Measurements from ENCODE around the gene AGA. TPM values are rescaled to one million over a fixed set of nuclear protein-coding genes. Genes with fewer than 3 reads are reported as not detected.
A peak's percentile ranks its signal among the peaks of the same experiment; 100 is the strongest.

AGA gene
- 35.8 and 38.5 TPM in 2 replicates for total RNA-seq (2012; rRNA removed)
- polyA plus RNA-seq (2012; rRNA removed), result 24.7 and 26.3 TPM in 2 replicates
- 21.4 and 27.6 TPM in 2 replicates for polyA plus RNA-seq (2012; cell fraction: cytosol; rRNA removed)
- 9.2 and 18.4 TPM in 2 replicates for polyA plus RNA-seq (2012; cell fraction: nucleus; rRNA removed; ENCODE audit: low replicate concordance)
- Bru-seq, nascent RNA, result percentile 51 among the genes with signal in this experiment
- BruChase-seq, experiment 1, labeled RNA remaining after a 6-hour chase, result percentile 52 among the genes with signal in this experiment
- percentile 42 among the genes with signal in this experiment for BruChase-seq, experiment 2, labeled RNA remaining after a 2-hour chase
- long read RNA-seq, transcript AGA-201 (9 exons, 2,107 nt), result major isoform, 14 of 18 reads
- long read RNA-seq, partial matches to known transcripts, result 0 of 18 reads
- long read RNA-seq, other reads (novel, unspliced or antisense), result 4 of 18 reads

DNA sequence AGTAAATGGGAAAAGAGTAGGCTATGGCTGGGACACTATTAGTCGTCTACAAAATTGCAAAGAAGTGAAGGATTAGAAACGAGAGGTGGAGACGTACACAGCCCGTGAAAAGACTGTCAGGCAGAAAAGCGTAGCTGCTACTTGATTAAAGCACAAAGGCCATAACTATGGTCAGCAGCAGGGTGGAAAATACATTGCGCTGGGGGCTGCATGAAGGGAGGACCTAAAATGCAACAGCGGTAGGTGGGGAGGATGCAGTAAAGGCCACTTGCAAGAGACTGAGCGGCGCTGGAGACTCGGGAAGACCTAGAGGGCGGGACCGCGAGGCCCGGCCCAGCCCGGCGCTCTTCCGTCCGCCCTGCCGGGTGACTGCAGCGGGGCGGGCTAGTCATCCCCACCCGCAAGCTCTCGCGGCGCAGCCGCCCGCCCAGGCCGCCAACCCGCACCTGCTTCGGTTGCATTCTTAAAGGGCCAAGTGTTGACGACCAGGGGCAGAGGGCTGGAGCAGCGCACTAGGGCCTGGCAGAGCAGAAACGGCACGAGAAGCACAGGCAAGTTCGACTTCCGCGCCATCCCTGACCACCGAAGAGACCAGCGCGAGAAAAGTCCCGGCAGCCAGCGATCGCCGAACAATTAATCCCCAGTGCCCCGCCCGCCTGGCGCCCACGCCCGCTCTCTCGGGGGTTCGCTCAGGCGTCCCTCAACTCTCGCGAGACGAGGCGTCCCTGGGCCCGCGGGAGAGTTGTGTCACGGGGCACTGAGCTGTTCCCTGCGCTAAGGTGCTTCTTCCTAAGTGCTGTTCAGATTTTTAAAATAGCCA is at the start of gene AGA:
AGA (minus strand) TSS at position 635 of the 820 bp plus-strand sequence; CDS start at position 573, 62 bp downstream.
- Histone ChIP-seq H2AFZ (replicated peaks; ENCODE audit: low read length, poor library complexity) (peak within 1 kb of the TSS; percentile 96), H3K27ac (ENCODE audit: insufficient read depth, low read length) (peak within 1 kb of the TSS; percentile 94), H3K14ac (replicated peaks; ENCODE audit: low read depth, low read length) (peak within 1 kb of the TSS; percentile 99), H2BK5ac (ENCODE audit: low read depth, low read length, poor library complexity, severe bottlenecking) (peak within 1 kb of the TSS; percentile 95), H3K4ac (ENCODE audit: low read depth, low read length) (peak within 1 kb of the TSS; percentile 98), H3K23ac (ENCODE audit: low read depth, low read length) (peak within 1 kb of the TSS; percentile 97), H2AK9ac (replicated peaks; ENCODE audit: low read depth, low read length, poor library complexity) (peak within 1 kb of the TSS; percentile 93), H4K91ac (ENCODE audit: insufficient read depth, low read depth, low read length) (peak within 1 kb of the TSS; percentile 98), H2AK5ac (ENCODE audit: low read depth, low read length) (peak within 1 kb of the TSS; percentile 50), H3K9me3 (ENCODE audit: control insufficient read depth, insufficient read depth, low read length) (no peaks in the 10 kb centered on the region), H3K9me1 (ENCODE audit: insufficient read depth, low read length) (peaks cover 3% of the 10 kb centered on the region; the same call in 1 of the 2 replicates), H4K20me1 (ENCODE audit: insufficient read depth, low read length) (no peaks in the 10 kb centered on the region), H2BK120ac (ENCODE audit: low read depth, low read length) (peak within 1 kb of the TSS; percentile 91), H4K5ac (ENCODE audit: low read depth, low read length) (peak within 1 kb of the TSS; percentile 98), H3K56ac (ENCODE audit: extremely low read depth, insufficient read depth, low read length) (peak within 1 kb of the TSS; percentile 95), H3K4me1 (ENCODE audit: control insufficient read depth, insufficient read depth, low read length) (peaks cover 9% of the 10 kb centered on the region; the same call in 1 of the 2 replicates), H4K8ac (ENCODE audit: low read depth in 2 of 2, low read length in 2 of 2) (peak within 1 kb of the TSS; percentile 87 to 95), H3K4me3 (ENCODE audit: insufficient read depth, low read depth, low read length) (peak within 1 kb of the TSS; percentile 87), H3K9ac (ENCODE audit: low read depth, low read length) (peak within 1 kb of the TSS; percentile 94), H3K79me1 (ENCODE audit: low read depth in 1 of 2, low read length in 2 of 2) (peaks cover 7 to 14% of the 10 kb centered on the region in 2 experiments; a peak in 3 of 4 replicates), H3K36me3 (ENCODE audit: control insufficient read depth, insufficient read depth, low read length) (no peaks in the 10 kb centered on the region), H3K27me3 (ENCODE audit: control insufficient read depth, insufficient read depth, low read length) (no peaks in the 10 kb centered on the region), H2BK15ac (ENCODE audit: low read depth, low read length) (peak within 1 kb of the TSS; percentile 94; the same call in 2 of the 3 replicates), H3K18ac (ENCODE audit: low read depth, low read length) (peak within 1 kb of the TSS; percentile 93), H3K4me2 (ENCODE audit: low read depth, low read length) (peak within 1 kb of the TSS; percentile 94), H2BK20ac (ENCODE audit: low read depth, low read length) (peak within 1 kb of the TSS; percentile 20)
- intact Hi-C loops (cut with micrococcal nuclease), result loop anchor here (5.0 kb wide), 2 partner anchors 190 to 335 kb away; no protein-coding TSS in a partner anchor
- no TSS peak for BruUV-seq (replicated peaks)
- ATAC-seq (ENCODE audit: low read depth) (peak; percentile 98), DNase-seq (peak; percentile 93)
- POLR2A ChIA-PET (ENCODE audit: unreplicated experiment), result interaction anchor here (0.9 kb wide), 1 partner anchor 20 kb away, joined by 4 read pairs; no protein-coding TSS in a partner anchor
- CTCF ChIA-PET, result interaction anchor here (1.0 kb wide), 1 partner anchor 333 kb away, joined by 3 read pairs; no protein-coding TSS in a partner anchor
- 1% methylated on average over 34 of the region's 60 CpGs; no CpG with 5 or more reads in 1 of the 2 experiments for WGBS, 2 experiments (ENCODE audit: extremely low coverage in 2 of 2, insufficient read length in 1 of 2)
- in situ Hi-C loops (cut with MboI; ENCODE audit: low sequenced_read_pairs), result no loop called here
- dilution Hi-C loops (cut with HindIII; ENCODE audit: low sequenced_read_pairs, unreplicated experiment), result no loop called here
- TF ChIP-seq CHD1 (IDR thresholded peaks at IDR 0.05; ENCODE audit: low read depth, low read length), result no peak
- no peak for TF ChIP-seq RFX5 (IDR thresholded peaks at IDR 0.05; ENCODE audit: low read depth, low read length)
- TF ChIP-seq, protein P1, sequence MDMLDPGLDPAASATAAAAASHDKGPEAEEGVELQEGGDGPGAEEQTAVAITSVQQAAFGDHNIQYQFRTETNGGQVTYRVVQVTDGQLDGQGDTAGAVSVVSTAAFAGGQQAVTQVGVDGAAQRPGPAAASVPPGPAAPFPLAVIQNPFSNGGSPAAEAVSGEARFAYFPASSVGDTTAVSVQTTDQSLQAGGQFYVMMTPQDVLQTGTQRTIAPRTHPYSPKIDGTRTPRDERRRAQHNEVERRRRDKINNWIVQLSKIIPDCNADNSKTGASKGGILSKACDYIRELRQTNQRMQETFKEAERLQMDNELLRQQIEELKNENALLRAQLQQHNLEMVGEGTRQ (IDR thresholded peaks at IDR 0.05; ENCODE audit: low read depth, low read length), result peak; percentile 75
- TF ChIP-seq RCOR1 (IDR thresholded peaks at IDR 0.05; ENCODE audit: insufficient replicate concordance, low read length), result peak; percentile 49
- TF ChIP-seq, protein P2, sequence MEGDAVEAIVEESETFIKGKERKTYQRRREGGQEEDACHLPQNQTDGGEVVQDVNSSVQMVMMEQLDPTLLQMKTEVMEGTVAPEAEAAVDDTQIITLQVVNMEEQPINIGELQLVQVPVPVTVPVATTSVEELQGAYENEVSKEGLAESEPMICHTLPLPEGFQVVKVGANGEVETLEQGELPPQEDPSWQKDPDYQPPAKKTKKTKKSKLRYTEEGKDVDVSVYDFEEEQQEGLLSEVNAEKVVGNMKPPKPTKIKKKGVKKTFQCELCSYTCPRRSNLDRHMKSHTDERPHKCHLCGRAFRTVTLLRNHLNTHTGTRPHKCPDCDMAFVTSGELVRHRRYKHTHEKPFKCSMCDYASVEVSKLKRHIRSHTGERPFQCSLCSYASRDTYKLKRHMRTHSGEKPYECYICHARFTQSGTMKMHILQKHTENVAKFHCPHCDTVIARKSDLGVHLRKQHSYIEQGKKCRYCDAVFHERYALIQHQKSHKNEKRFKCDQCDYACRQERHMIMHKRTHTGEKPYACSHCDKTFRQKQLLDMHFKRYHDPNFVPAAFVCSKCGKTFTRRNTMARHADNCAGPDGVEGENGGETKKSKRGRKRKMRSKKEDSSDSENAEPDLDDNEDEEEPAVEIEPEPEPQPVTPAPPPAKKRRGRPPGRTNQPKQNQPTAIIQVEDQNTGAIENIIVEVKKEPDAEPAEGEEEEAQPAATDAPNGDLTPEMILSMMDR (conservative IDR thresholded peaks at IDR 0.05; ENCODE audit: low read depth, low read length), result no peak
- TF ChIP-seq, protein P3, sequence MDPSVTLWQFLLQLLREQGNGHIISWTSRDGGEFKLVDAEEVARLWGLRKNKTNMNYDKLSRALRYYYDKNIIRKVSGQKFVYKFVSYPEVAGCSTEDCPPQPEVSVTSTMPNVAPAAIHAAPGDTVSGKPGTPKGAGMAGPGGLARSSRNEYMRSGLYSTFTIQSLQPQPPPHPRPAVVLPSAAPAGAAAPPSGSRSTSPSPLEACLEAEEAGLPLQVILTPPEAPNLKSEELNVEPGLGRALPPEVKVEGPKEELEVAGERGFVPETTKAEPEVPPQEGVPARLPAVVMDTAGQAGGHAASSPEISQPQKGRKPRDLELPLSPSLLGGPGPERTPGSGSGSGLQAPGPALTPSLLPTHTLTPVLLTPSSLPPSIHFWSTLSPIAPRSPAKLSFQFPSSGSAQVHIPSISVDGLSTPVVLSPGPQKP (IDR thresholded peaks at IDR 0.05; ENCODE audit: borderline replicate concordance, low read depth, low read length), result no peak
- 0 out of 2 replicates have a peak, but pooled peaks have one; percentile 1 for TF ChIP-seq NFE2L2 (IDR thresholded peaks at IDR 0.05; ENCODE audit: low read depth, low read length)
- peak; percentile 74; the same call in 1 of the 2 replicates for TF ChIP-seq POLR2A (IDR thresholded peaks at IDR 0.05; ENCODE audit: low read depth, low read length)
- TF ChIP-seq MAFK (IDR thresholded peaks at IDR 0.05; ENCODE audit: low read depth, low read length), result no peak
- no peak; the same call in 1 of the 2 replicates for TF ChIP-seq RAD21 (IDR thresholded peaks at IDR 0.05; ENCODE audit: low read length)
